HFF-Myc (cell line): Measurements from ENCODE around the gene DCBLD1.

Source experiments
- DNase-seq: peaks from one replicate; pipeline ENCODE4 v3.0.0-alpha.2; 2011; ENCODE audit warnings: low read depth; ENCODE audit errors: extremely low read depth
- H3K4me3 ChIP-seq: replicated peaks from 2 replicates; pipeline ENCODE4 v1.5.1; 2011; ENCODE audit warnings: low read depth, mild to moderate bottlenecking, control low read depth, low read length
- TF ChIP-seq, protein P1 (sequence below): IDR thresholded peaks from 2 replicates; pipeline ENCODE4 v1.5.1; 2012; ENCODE audit warnings: mild to moderate bottlenecking, low read depth, low read length, control low read depth; ENCODE audit errors: missing control alignments

The DCBLD1 gene

GRCh38 chr6:117505311-117505710, 22.8 kb downstream of the DCBLD1 start:
- DNase-seq = no peak
- TF ChIP-seq, protein P1, sequence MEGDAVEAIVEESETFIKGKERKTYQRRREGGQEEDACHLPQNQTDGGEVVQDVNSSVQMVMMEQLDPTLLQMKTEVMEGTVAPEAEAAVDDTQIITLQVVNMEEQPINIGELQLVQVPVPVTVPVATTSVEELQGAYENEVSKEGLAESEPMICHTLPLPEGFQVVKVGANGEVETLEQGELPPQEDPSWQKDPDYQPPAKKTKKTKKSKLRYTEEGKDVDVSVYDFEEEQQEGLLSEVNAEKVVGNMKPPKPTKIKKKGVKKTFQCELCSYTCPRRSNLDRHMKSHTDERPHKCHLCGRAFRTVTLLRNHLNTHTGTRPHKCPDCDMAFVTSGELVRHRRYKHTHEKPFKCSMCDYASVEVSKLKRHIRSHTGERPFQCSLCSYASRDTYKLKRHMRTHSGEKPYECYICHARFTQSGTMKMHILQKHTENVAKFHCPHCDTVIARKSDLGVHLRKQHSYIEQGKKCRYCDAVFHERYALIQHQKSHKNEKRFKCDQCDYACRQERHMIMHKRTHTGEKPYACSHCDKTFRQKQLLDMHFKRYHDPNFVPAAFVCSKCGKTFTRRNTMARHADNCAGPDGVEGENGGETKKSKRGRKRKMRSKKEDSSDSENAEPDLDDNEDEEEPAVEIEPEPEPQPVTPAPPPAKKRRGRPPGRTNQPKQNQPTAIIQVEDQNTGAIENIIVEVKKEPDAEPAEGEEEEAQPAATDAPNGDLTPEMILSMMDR = no peak
- no peak overlapping the region for H3K4me3 ChIP-seq

DNA sequence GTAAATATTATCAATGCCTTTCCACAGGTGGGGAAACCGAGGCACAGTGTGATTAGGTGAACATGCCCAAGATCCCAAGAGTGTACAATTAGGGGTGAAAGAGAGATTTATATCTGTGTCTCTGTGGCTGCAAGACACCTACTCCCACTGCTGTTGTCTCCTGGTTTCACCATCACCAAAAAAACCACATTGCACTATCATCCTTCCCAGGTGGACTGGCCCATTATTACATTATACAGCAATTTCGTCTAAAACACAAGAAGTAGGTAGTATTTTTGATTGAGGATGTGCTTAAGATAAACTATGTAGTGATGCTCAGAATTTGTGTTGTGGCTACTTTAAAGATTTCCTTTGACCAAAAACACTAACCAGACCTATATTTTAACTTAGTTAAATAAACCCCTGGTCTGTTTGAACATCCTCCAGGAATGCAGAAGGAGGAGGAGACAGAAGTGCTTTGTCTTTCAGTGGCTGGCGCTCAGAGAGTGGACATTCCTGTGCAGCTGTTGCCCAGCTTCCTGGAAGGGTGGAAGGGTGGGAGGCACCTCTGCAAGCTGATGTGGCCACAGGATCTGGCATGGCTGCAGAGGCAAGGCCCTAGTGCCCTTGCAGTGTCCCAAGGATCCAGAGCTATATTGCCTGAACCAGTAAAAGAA, 23.8 kb downstream of the DCBLD1 start:
- TF ChIP-seq, protein P1 = no peak
- no peak for DNase-seq
- no peak overlapping the region for H3K4me3 ChIP-seq

GRCh38 chr6:117506907-117507306, 24.4 kb downstream of the DCBLD1 start:
- no peak overlapping the region for H3K4me3 ChIP-seq
- TF ChIP-seq, protein P1 = no peak
- no peak for DNase-seq

GRCh38 chr6:117508450-117508971, 26.0 kb downstream of the DCBLD1 start:
- DNase-seq = no peak
- TF ChIP-seq, protein P1 = no peak
- H3K4me3 ChIP-seq = no peak overlapping the region

DNA sequence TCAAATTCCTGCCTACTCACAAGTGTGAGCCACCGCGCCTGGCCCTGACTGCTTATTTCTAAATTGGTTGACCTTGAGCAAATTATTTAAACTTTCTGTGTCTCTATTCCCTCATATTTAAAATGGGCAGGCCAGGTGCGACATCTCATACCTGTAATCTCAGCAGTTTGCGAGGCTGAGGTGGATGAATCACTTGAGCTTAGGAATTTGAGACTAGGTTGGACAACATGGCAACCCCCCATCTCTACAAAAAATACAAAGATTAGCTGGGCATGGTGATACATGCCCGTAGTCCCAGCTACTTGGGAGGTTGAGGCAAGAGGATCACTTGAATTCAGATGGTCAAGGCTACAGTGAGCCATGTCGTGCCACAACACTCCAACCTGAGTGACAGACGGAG, 26.5 kb downstream of the DCBLD1 start:
- no peak overlapping the region for H3K4me3 ChIP-seq
- no peak for DNase-seq
- TF ChIP-seq, protein P1 = no peak

GRCh38 chr6:117512056-117512828, 29.8 kb downstream of the DCBLD1 start:
- no peak for DNase-seq
- no peak overlapping the region for H3K4me3 ChIP-seq
- TF ChIP-seq, protein P1 = no peak
